ENCODE measurements around the gene HOXD12. TPM values are rescaled to one million over a fixed set of nuclear protein-coding genes. Genes with fewer than 3 reads are reported as not detected.

HOXD12 gene
- total RNA-seq, 1 donor from 2014 or later, result not detected

DNA sequence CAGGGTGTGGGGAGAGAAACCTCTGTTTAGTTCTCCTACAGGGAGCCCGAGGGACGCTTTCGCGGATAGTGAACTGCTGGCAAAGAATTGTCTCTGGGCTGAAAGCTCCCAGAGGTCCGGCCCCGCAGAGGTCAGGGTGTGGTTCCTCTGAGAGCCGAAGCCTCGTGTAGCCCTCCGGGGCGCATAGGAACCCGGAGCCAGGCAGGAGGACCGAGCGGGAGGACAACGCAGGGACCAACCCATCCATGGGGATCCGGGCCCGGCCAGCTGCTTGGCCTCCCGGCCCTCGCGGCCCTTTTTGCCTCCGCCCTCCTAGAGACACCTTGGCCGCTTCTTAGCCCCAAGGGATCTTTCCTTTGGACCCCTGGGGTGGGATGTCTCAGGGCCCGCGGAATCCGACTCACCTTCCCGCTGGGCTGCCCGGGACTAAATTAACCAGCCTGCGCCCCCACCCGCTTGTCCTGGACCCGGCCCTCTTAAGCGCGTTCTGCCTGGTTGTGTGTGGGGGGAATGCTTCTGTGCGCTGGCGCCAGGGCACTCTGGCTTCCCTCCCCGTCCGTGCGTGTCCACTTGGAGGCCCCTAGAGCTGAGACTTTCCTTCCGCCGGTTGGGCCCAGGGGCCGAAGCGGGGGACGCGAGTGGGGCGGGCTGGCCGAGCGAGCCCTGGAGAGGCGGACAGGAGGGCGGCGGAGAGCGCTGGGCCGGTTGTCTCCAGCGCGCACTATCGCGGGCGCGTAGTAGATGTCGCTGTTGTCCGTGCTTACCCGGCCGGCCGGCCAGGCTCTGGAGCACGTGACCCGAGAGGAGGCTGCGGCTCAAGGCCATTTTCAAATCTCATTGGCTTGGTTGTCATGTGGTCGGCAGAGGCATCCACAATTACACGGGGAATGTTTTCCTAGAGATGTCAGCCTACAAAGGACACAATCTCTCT, 16.6 kb downstream of the HOXD12 start, which contains the start of gene HOXD10:
HOXD10 (plus strand) TSS at position 896 of the 931 bp plus-strand sequence. CDS start 56 bp downstream, outside the sequence.
- Histone ChIP-seq H3K4me3 (no peak within 1 kb of the TSS), H3K4me1 (no peaks in the 10 kb centered on the region), H3K36me3 (no peaks in the 10 kb centered on the region), H3K27ac (no peak within 1 kb of the TSS), H3K27me3 (ENCODE audit: low read depth) (peaks cover 100% of the 10 kb centered on the region), H3K9me3 (no peaks in the 10 kb centered on the region)
- peak in 1 of 2 donors; percentile 41 for ATAC-seq
- intact Hi-C loops (cut with DNase I), result no loop called here
- TF ChIP-seq, protein P1, sequence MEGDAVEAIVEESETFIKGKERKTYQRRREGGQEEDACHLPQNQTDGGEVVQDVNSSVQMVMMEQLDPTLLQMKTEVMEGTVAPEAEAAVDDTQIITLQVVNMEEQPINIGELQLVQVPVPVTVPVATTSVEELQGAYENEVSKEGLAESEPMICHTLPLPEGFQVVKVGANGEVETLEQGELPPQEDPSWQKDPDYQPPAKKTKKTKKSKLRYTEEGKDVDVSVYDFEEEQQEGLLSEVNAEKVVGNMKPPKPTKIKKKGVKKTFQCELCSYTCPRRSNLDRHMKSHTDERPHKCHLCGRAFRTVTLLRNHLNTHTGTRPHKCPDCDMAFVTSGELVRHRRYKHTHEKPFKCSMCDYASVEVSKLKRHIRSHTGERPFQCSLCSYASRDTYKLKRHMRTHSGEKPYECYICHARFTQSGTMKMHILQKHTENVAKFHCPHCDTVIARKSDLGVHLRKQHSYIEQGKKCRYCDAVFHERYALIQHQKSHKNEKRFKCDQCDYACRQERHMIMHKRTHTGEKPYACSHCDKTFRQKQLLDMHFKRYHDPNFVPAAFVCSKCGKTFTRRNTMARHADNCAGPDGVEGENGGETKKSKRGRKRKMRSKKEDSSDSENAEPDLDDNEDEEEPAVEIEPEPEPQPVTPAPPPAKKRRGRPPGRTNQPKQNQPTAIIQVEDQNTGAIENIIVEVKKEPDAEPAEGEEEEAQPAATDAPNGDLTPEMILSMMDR (IDR thresholded peaks at IDR 0.05), result no peak
- no peak for DNase-seq

DNA sequence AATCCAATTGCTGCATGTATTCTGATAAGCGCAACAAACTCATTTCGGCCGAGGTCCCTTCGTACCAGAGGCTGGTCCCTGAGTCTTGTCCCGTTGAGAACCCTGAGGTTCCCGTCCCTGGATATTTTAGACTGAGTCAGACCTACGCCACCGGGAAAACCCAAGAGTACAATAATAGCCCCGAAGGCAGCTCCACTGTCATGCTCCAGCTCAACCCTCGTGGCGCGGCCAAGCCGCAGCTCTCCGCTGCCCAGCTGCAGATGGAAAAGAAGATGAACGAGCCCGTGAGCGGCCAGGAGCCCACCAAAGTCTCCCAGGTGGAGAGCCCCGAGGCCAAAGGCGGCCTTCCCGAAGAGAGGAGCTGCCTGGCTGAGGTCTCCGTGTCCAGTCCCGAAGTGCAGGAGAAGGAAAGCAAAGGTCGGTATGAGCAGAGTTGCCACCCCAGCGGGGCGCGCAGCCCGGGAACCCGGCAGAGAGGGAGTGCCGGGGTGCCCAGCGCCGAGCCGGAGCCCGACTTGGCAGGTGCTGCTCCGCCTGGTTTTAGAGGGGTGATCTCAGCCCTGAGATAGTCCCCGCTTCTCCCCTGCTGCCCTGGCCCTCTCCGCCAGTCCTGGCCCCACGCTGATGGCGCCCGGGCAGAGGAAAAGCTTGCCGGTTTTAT, 17.7 kb downstream of the HOXD12 start:
- DNase-seq (no peak), ATAC-seq (no peak)
- intact Hi-C loops (cut with DNase I), result no loop called here
- Histone ChIP-seq H3K4me1 (peaks cover 2% of the 10 kb centered on the region), H3K9me3 (no peaks in the 10 kb centered on the region), H3K4me3 (no peak overlapping the region), H3K27ac (no peak overlapping the region), H3K27me3 (ENCODE audit: low read depth) (peaks cover 100% of the 10 kb centered on the region), H3K36me3 (no peaks in the 10 kb centered on the region)
- TF ChIP-seq, protein P1 (IDR thresholded peaks at IDR 0.05), result no peak

DNA sequence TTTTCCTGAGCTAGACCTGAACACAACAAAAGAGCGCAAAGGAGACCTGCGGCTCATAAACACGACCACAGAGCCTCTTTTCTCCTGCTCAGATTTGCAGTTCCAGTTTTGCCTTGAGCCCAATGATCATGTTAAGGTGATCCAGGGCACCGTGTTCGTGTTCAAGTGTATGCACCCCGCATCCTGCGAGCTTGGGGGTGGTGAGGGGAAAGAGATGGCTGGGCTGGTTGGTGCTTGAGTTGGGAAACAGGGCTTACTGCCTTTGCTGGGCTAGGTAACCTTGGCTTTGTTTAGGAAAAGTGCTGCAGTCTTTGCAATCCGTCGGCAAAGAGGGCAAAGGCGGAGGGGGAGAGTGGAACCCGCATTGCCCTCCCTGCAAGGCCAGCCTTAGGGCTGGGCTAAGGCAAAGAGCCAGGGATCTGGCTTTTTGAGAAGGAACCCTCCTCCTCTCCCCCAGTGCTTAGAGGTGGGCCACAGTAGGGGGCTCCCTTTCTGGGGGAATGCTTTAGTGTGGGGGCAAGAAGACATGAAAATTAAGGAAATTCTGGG, 18.3 kb downstream of the HOXD12 start:
- peaks cover 8% of the 10 kb centered on the region for H3K4me1 ChIP-seq
- no peak overlapping the region for H3K27ac ChIP-seq
- no peaks in the 10 kb centered on the region for H3K36me3 ChIP-seq
- DNase-seq, result no peak
- TF ChIP-seq, protein P1 (IDR thresholded peaks at IDR 0.05), result no peak
- H3K9me3 ChIP-seq, result no peaks in the 10 kb centered on the region
- H3K27me3 ChIP-seq (ENCODE audit: low read depth), result peaks cover 100% of the 10 kb centered on the region
- no peak overlapping the region for H3K4me3 ChIP-seq
- intact Hi-C loops (cut with DNase I), result no loop called here
- ATAC-seq, result no peak

DNA sequence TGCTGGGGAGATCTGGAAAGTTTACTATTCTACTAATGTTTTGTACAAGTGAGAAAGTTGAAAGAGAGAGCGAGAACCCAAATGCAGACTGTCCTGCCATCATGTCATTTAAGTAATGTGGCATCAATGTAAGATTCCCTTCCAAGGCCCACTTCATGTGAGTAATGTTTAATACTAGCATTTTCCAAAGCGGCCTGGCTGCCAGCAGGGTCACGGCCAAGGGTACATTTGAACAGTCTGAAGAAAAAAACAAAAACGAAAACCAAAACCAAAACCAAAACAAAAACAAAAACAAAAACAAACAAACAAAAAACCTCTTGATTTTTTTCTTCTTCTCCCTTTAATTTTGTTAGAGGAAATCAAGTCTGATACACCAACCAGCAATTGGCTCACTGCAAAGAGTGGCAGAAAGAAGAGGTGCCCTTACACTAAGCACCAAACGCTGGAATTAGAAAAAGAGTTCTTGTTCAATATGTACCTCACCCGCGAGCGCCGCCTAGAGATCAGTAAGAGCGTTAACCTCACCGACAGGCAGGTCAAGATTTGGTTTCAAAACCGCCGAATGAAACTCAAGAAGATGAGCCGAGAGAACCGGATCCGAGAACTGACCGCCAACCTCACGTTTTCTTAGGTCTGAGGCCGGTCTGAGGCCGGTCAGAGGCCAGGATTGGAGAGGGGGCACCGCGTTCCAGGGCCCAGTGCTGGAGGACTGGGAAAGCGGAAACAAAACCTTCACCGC, 19.2 kb downstream of the HOXD12 start:
- ATAC-seq, result no peak

More for the DNA sequence above, 19.2 kb downstream of the HOXD12 start:
- no peaks in the 10 kb centered on the region for H3K9me3 ChIP-seq
- H3K36me3 ChIP-seq, result no peaks in the 10 kb centered on the region
- no peak overlapping the region for H3K4me3 ChIP-seq
- H3K27ac ChIP-seq, result no peak overlapping the region
- no peak for DNase-seq
- peaks cover 13% of the 10 kb centered on the region for H3K4me1 ChIP-seq
- peaks cover 100% of the 10 kb centered on the region for H3K27me3 ChIP-seq (ENCODE audit: low read depth)
- intact Hi-C loops (cut with DNase I), result no loop called here
- TF ChIP-seq, protein P1 (IDR thresholded peaks at IDR 0.05), result no peak
